HEK293T (cell line): ENCODE measurements around the gene CAMK2G.

Experiments used
- L3MBTL2 ChIP-seq: fragments of 450-650 bp; conservative IDR thresholded peaks from 2 replicates; pipeline ENCODE4 v1.6.1; 2016; ENCODE audit warnings: mild to moderate bottlenecking
- SP1 ChIP-seq: fragments of 450-650 bp; IDR thresholded peaks from 2 replicates; pipeline ENCODE4 v1.6.1; 2017

GRCh38 chr10:73848821-73849489, 25.4 kb downstream of the CAMK2G start:
- TF ChIP-seq L3MBTL2 = no peak
- TF ChIP-seq SP1 = no peak
